K562 (cell line): ENCODE results near the gene INO80C. TPM values are rescaled to one million over a fixed set of nuclear protein-coding genes. Genes with fewer than 3 reads are reported as not detected.

Experiments
- CBFB ChIP-seq: sonication (generic); formaldehyde crosslinking; IDR thresholded peaks from 2 replicates; pipeline ENCODE4 v1.4.0; 2020; ENCODE audit warnings: mild to moderate bottlenecking, missing genetic modification reagents
- CLOCK ChIP-seq: fragments of 250-450 bp; sonication (Bioruptor Pico); IDR thresholded peaks from 2 replicates; pipeline ENCODE4 v1.4.0; 2020; ENCODE audit warnings: mild to moderate bottlenecking, moderate library complexity, borderline replicate concordance
- EWSR1 ChIP-seq: fragments of 450-650 bp; IDR thresholded peaks from 2 replicates; pipeline ENCODE4 v1.6.1; 2018; ENCODE audit warnings: borderline replicate concordance, mild to moderate bottlenecking, low read depth, moderate library complexity; ENCODE audit not compliant: partially characterized antibody
- HLTF ChIP-seq: fragments of 450-650 bp; IDR thresholded peaks from 2 replicates; pipeline ENCODE4 v1.6.1; 2016
- JUND ChIP-seq, 2 experiments: IDR thresholded peaks; 2 replicates in 1 of 2; 3 replicates in 1 of 2; pipeline ENCODE4 v1.6.1; 2011; ENCODE audit warnings: borderline replicate concordance in 2 of 2, low read depth in 2 of 2, low read length in 2 of 2, improper control_type of control experiment in 1 of 2, missing biosample characterization in 1 of 2, missing genetic modification characterization in 1 of 2, missing genetic modification reagents in 1 of 2
- MTA2 ChIP-seq: fragments of 450-650 bp; IDR thresholded peaks from 2 replicates; pipeline ENCODE4 v1.6.1; 2016; ENCODE audit warnings: low read depth
- MTF1 ChIP-seq: fragments of 250-450 bp; sonication (Bioruptor Pico); IDR thresholded peaks from 2 replicates; pipeline ENCODE4 v1.9.0; 2021; ENCODE audit warnings: moderate library complexity, mild to moderate bottlenecking, inconsistent platforms, borderline replicate concordance
- NFE2 ChIP-seq: IDR thresholded peaks from 2 replicates; pipeline ENCODE4 v1.6.1; 2014; ENCODE audit warnings: antibody characterized with exemption, low read depth
- RBM17 ChIP-seq: fragments of 200-400 bp; formaldehyde crosslinking; IDR thresholded peaks from 2 replicates; pipeline ENCODE4 v1.6.1; 2017; ENCODE audit warnings: low read depth, mild to moderate bottlenecking, low read length, borderline replicate concordance
- RFX7 ChIP-seq: fragments of 250-450 bp; sonication (Bioruptor Pico); IDR thresholded peaks from 2 replicates; pipeline ENCODE4 v1.5.1; 2021; ENCODE audit warnings: mild to moderate bottlenecking
- SIRT6 ChIP-seq: IDR thresholded peaks from one replicate; pipeline ENCODE4 v1.6.1; 2012; ENCODE audit warnings: low read depth, mild to moderate bottlenecking, control low read depth, inconsistent platforms, low read length, moderate library complexity
- SMARCE1 ChIP-seq: fragments of 450-650 bp; IDR thresholded peaks from 2 replicates; pipeline ENCODE4 v1.7.1; 2016; ENCODE audit warnings: mild to moderate bottlenecking
- SMC3 ChIP-seq: conservative IDR thresholded peaks from 2 replicates; pipeline ENCODE4 v1.6.1; 2011; ENCODE audit warnings: low read depth, low read length, improper control_type of control experiment; ENCODE audit not compliant: insufficient read depth
- TSC22D4 ChIP-seq: fragments of 450-650 bp; IDR thresholded peaks from 2 replicates; pipeline ENCODE4 v1.6.1; 2016; ENCODE audit warnings: missing genetic modification characterization, missing biosample characterization, control low read depth
- ZBTB26 ChIP-seq: fragments of 450-650 bp; formaldehyde crosslinking; IDR thresholded peaks from 2 replicates; pipeline ENCODE4 v1.4.0; 2022; ENCODE audit warnings: missing genetic modification characterization
- ZNF124 ChIP-seq: sonication (generic); formaldehyde crosslinking; IDR thresholded peaks from 2 replicates; pipeline ENCODE4 v1.8.1; 2022; ENCODE audit warnings: missing genetic modification reagents
- ZNF398 ChIP-seq: fragments of 250-450 bp; sonication (Bioruptor Pico); IDR thresholded peaks from 2 replicates; pipeline ENCODE4 v1.8.0; 2021; ENCODE audit warnings: moderate library complexity, mild to moderate bottlenecking, inconsistent platforms
- ZNF639 ChIP-seq, 2 experiments: fragments of 200-800 bp in 1 of 2; sonication (Bioruptor generic) in 1 of 2; sonication (generic) in 1 of 2; formaldehyde crosslinking in 1 of 2; IDR thresholded peaks in 1 of 2; conservative IDR thresholded peaks in 1 of 2; 2 replicates each; pipeline versions ENCODE4 v1.5.0 to v1.6.1; 2016 to 2020; ENCODE audit warnings: missing compliant biosample characterization in 1 of 2, missing genetic modification characterization in 1 of 2, missing genetic modification reagents in 1 of 2
- ZNF668 ChIP-seq: fragments of 250-450 bp; sonication (Bioruptor Pico); IDR thresholded peaks from 2 replicates; pipeline ENCODE4 v1.8.0; 2022; ENCODE audit warnings: mild to moderate bottlenecking, inconsistent platforms
- ZNF75A ChIP-seq: fragments of 450-650 bp; formaldehyde crosslinking; IDR thresholded peaks from 2 replicates; pipeline ENCODE4 v1.4.0; 2020; ENCODE audit warnings: mild to moderate bottlenecking
- polyA plus RNA-seq, 8 experiments: library from polyadenylated mRNA; depleted of rRNA in 4 of 8; stranded (reverse) in 5 of 8; unstranded in 3 of 8; fragments of >200 nt; fragmentation: Nextera tagmentation in 2 of 8; fragmentation: Illumina TruSeq in 1 of 8; extraction: Ambion mirVana in 2 of 8; extraction: Trizol in 1 of 8; gene quantifications; 2 replicates each; pipeline versions ENCODE4 v1.2.1 to v1.2.3, GENCODE V29; 2011 to 2014; ENCODE audit warnings: inconsistent platforms in 1 of 8, missing spikeins in 1 of 8
- total RNA-seq, 7 experiments: library from RNA; depleted of rRNA in 6 of 7; stranded (reverse); fragments of >200 nt in 6 of 7; fragmentation: Illumina TruSeq in 2 of 7; extraction: Trizol in 2 of 7; gene quantifications; 2 replicates each; pipeline versions ENCODE4 v1.2.1 to v1.2.3, GENCODE V29; 2011 to 2021; ENCODE audit warnings: low replicate concordance in 1 of 7

Gene INO80C
- total and polyA plus RNA-seq, 9 of the 15 experiments (the other 6 are each of a cell fraction or from before 2014, with no cell fraction given) = 14.3 to 53.3 (median 46.6) TPM

GRCh38 chr18:35495536-35496314, 2.0 kb downstream of the INO80C start (continued):
- TF ChIP-seq CLOCK (CRISPR knock-in tag) = no peak
- no peak for TF ChIP-seq HLTF
- TF ChIP-seq ZBTB26 (CRISPR knock-in tag) = no peak
- no peak for TF ChIP-seq ZNF124 (CRISPR knock-in tag)
- no peak for TF ChIP-seq RBM17
- no peak for TF ChIP-seq SMC3
- TF ChIP-seq MTA2 = no peak
- TF ChIP-seq RFX7 = no peak
- no peak for TF ChIP-seq JUND (IDR thresholded peaks at IDR 0.05; ENCODE audit: borderline replicate concordance, low read depth, low read length)
- TF ChIP-seq JUND (tag; IDR thresholded peaks at IDR 0.05; ENCODE audit: borderline replicate concordance, low read depth, low read length) = peak; percentile 33; the same call in 1 of the 3 replicates
- no peak for TF ChIP-seq EWSR1
- TF ChIP-seq SMARCE1 = peak; percentile 46
- TF ChIP-seq MTF1 = no peak
- TF ChIP-seq NFE2 = peak; percentile 92
- no peak for TF ChIP-seq CBFB (CRISPR knock-in tag)
- TF ChIP-seq ZNF639 (CRISPR knock-in tag; conservative IDR thresholded peaks at IDR 0.05 in 1 of 2, IDR thresholded peaks at IDR 0.05 in 1 of 2) = 0 out of 4 replicates have a peak, but pooled peaks of 1 of the 2 experiments have one; percentile 52
- TF ChIP-seq ZNF398 (CRISPR knock-in tag) = no peak
- TF ChIP-seq SIRT6 = no peak
- no peak for TF ChIP-seq TSC22D4 (tag)
- 0 out of 2 replicates have a peak, but pooled peaks have one; percentile 4 for TF ChIP-seq ZNF668
- no peak for TF ChIP-seq ZNF75A (CRISPR knock-in tag)
